CD4-positive, alpha-beta T cell treated with Interferon alpha-2 for 1 hour (primary cell): ENCODE results near the gene SCYGR1.
A peak's percentile ranks its signal among the peaks of the same experiment; 100 is the strongest.
"Not testable (repeated sequence)": the region's sequence is repeated elsewhere in the genome, so short reads cannot be mapped to it uniquely, and the experiment has no call there.

Experiments used
- DNase-seq, 2 donors: peaks; one replicate each; pipeline ENCODE4 v3.0.0-alpha.2; 2020 to 2022

SCYGR1 gene

GRCh38 chr2:227368574-227368973, 19.2 kb downstream of the SCYGR1 start:
- no peak for DNase-seq

GRCh38 chr2:227367427-227367795, 20.3 kb downstream of the SCYGR1 start:
- no peak for DNase-seq

- no peak for DNase-seq
Measured at GRCh38 chr2:227366769-227367426, 20.9 kb downstream of the SCYGR1 start.

GRCh38 chr2:227365833-227366232, 21.9 kb downstream of the SCYGR1 start:
- no peak for DNase-seq

- not testable (repeated sequence) for DNase-seq
Measured at GRCh38 chr2:227364585-227365263, 23.0 kb downstream of the SCYGR1 start.

GRCh38 chr2:227363756-227364155, 24.0 kb downstream of the SCYGR1 start:
- DNase-seq, result peak in 1 of 2 donors; percentile 23

GRCh38 chr2:227360351-227360750, 27.4 kb downstream of the SCYGR1 start:
- DNase-seq, result no peak

GRCh38 chr2:227351639-227352038, 36.1 kb downstream of the SCYGR1 start:
- no peak for DNase-seq

- DNase-seq, result no peak
Measured at GRCh38 chr2:227349989-227350612, 37.6 kb downstream of the SCYGR1 start.

GRCh38 chr2:227348324-227348723, 39.4 kb downstream of the SCYGR1 start:
- DNase-seq, result no peak

GRCh38 chr2:227347117-227347516, 40.6 kb downstream of the SCYGR1 start:
- no peak for DNase-seq

- no peak for DNase-seq
Measured at GRCh38 chr2:227344231-227344630, 43.5 kb downstream of the SCYGR1 start.

- no peak for DNase-seq
Measured at GRCh38 chr2:227341553-227341952, 46.2 kb downstream of the SCYGR1 start.

- no peak for DNase-seq
Measured at GRCh38 chr2:227340106-227340505, 47.6 kb downstream of the SCYGR1 start.

GRCh38 chr2:227339098-227339599, 48.6 kb downstream of the SCYGR1 start:
- DNase-seq, result no peak
